ENCODE data around the gene MMP15. TPM values are rescaled to one million over a fixed set of nuclear protein-coding genes. Genes with fewer than 3 reads are reported as not detected.
A peak's percentile ranks its signal among the peaks of the same experiment; 100 is the strongest.

The MMP15 gene
- total RNA-seq, 1 experiment from 2014 or later, result 55.5 TPM

DNA sequence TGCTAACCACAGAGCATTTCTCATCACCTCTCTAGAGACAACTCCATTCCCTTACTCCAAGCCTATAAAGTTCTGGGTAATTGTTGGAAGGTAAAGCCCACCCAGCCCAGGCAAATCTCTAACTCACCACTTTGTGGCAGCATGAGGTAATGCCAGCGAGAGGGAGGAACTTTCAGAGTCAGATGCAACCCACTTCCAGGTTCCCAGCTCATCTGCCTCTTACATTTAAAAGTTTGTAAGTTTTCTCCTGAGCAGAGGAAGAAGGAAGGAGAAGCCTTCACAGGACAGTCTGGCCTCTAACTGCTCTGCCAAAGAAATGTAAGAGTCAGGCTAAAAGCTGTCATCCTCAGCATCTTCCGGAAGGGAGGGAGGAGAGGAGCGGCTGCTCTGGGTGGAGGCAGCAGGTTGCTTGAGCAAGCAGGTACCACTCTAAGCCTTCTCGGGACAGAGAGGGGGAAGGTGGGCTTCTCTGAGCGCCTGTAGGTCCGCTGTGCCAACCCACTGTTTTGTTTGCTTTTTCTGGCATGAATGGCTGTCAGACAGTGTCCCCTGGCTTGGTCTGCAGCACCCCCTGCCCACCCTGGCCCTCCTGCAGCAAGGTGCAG, 26.1 kb upstream of the MMP15 start (continued):
- TF ChIP-seq ZNF232 (CRISPR knock-in tag; IDR thresholded peaks at IDR 0.05) (no peak), AFF4 (CRISPR knock-in tag; IDR thresholded peaks at IDR 0.05; ENCODE audit: borderline replicate concordance) (no peak), MAX (CRISPR knock-in tag; IDR thresholded peaks at IDR 0.05) (no peak), NR1H2 (CRISPR knock-in tag; IDR thresholded peaks at IDR 0.05) (no peak), JAZF1 (CRISPR knock-in tag; IDR thresholded peaks at IDR 0.05) (no peak), FOXP1 (CRISPR knock-in tag; IDR thresholded peaks at IDR 0.05; ENCODE audit: borderline replicate concordance) (no peak)

- peak within 1 kb of the TSS; percentile 83 for H3K4me3 Mint-ChIP-seq
- CTCF ChIA-PET, result interaction anchor here (0.6 to 6.1 kb wide), 23 partner anchors 10 to 424 kb away, joined by 3 to 56 read pairs (median 4); partner anchors contain the start of gene MMP15
- TF ChIP-seq NFATC4 (CRISPR knock-in tag; IDR thresholded peaks at IDR 0.05) (no peak), FOXP4 (CRISPR knock-in tag; IDR thresholded peaks at IDR 0.05) (peak; percentile 29; the same call in 1 of the 2 replicates), ZSCAN18 (CRISPR knock-in tag; IDR thresholded peaks at IDR 0.05) (no peak), ESRRA (CRISPR knock-in tag; IDR thresholded peaks at IDR 0.05; ENCODE audit: borderline replicate concordance) (0 out of 2 replicates have a peak, but pooled peaks have one; percentile 22), HMGXB4 (CRISPR knock-in tag; IDR thresholded peaks at IDR 0.05) (peak; percentile 46; the same call in 1 of the 2 replicates), GABPB1 (CRISPR knock-in tag; IDR thresholded peaks at IDR 0.05) (0 out of 2 replicates have a peak, but pooled peaks have one; percentile 47)
- TF ChIP-seq, protein P1, sequence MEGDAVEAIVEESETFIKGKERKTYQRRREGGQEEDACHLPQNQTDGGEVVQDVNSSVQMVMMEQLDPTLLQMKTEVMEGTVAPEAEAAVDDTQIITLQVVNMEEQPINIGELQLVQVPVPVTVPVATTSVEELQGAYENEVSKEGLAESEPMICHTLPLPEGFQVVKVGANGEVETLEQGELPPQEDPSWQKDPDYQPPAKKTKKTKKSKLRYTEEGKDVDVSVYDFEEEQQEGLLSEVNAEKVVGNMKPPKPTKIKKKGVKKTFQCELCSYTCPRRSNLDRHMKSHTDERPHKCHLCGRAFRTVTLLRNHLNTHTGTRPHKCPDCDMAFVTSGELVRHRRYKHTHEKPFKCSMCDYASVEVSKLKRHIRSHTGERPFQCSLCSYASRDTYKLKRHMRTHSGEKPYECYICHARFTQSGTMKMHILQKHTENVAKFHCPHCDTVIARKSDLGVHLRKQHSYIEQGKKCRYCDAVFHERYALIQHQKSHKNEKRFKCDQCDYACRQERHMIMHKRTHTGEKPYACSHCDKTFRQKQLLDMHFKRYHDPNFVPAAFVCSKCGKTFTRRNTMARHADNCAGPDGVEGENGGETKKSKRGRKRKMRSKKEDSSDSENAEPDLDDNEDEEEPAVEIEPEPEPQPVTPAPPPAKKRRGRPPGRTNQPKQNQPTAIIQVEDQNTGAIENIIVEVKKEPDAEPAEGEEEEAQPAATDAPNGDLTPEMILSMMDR (IDR thresholded peaks at IDR 0.05), result no peak
Measured at GRCh38 chr16:57999971-58000705, 25.4 kb upstream of the MMP15 start, which contains the start of gene ZNF319. ZNF319 (minus strand) TSS chr16:58000672; CDS start chr16:57998265, 2,407 bp downstream.

More at GRCh38 chr16:57999971-58000705, 25.4 kb upstream of the MMP15 start, which contains the start of gene ZNF319:
- H3K36me3 Mint-ChIP-seq, result peaks cover 18% of the 10 kb centered on the region
- peak; percentile 0; the same call in 1 of the 2 replicates for ATAC-seq
- peak; percentile 20 for DNase-seq (ENCODE audit: low spot score)
- no peaks in the 10 kb centered on the region for H3K27me3 Mint-ChIP-seq (ENCODE audit: low read depth)
- H3K27ac Mint-ChIP-seq, result peak within 1 kb of the TSS; percentile 70
- POLR2A ChIA-PET, result interaction anchor here (0.9 to 1.0 kb wide), 2 partner anchors 25 to 32 kb away, joined by 3 to 4 read pairs; no protein-coding TSS in a partner anchor
- H3K4me1 Mint-ChIP-seq, result peaks cover 23% of the 10 kb centered on the region
- no peaks in the 10 kb centered on the region for H3K9me3 Mint-ChIP-seq
